NCI-H1417 treated with DMSO at 0.1 percent for 48 hours (cell line): ENCODE data around the gene SLC12A2.

Experiments
- DNase-seq: peaks from one replicate; lab custom pipeline; 2025; lab: John Stamatoyannopoulos, UW

Gene SLC12A2

DNA sequence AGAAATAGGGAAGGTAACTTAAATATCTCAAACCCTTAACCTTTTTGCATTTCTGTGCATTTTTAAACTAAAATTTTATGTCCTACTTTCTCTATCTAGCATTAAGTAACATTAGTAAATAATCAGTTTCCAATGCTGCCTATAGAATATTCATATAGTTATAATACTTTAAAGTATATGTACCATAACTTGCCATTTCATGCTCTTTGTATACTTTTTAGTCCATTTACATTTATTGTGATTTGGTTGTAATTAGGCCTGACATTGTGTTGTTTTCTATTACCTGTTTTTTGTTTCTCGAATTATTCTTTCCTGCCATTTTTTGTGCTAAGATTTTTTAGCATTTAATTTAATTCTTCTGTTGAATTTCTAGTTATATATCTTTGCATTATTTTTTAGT, 13.7 kb downstream of the SLC12A2 start:
- DNase-seq = no peak

DNA sequence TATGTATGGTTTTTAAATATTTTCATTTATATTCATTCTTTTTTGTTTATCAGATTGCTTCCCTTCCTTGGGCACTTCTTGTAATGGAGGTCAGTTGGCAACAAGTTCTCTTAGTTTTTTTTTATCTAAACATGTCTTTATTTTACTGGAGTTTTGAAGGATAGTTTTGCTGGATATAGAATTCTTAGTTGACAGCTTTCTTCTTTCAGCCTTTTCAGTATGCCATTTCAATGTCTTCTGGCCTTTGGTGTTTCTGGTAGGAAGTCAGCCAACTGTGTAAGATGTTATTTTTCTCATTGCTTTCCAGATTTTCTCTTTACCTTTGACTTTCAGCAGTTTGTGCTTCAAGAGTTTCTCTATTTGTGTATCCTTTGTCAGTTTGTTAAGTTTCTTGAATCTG, 14.2 kb downstream of the SLC12A2 start:
- DNase-seq = no peak

DNA sequence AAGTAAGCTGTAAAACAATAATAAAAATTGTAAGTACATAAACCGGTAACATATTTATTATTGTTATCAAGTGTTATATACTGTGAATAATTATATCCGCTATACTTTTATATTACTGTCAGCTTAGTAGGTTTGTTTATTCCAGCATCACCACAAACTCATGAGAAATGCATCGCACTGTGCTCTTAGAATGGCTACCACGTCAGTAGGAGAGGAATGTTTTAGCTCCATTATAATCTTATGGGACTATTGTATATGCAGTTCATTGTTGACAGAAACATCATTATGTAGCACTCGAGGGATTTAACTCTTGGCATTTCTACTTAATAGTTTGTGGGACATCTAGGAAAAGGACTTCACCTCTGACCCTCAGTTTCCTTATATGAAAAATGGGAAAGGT, 16.4 kb downstream of the SLC12A2 start:
- DNase-seq = no peak

DNA sequence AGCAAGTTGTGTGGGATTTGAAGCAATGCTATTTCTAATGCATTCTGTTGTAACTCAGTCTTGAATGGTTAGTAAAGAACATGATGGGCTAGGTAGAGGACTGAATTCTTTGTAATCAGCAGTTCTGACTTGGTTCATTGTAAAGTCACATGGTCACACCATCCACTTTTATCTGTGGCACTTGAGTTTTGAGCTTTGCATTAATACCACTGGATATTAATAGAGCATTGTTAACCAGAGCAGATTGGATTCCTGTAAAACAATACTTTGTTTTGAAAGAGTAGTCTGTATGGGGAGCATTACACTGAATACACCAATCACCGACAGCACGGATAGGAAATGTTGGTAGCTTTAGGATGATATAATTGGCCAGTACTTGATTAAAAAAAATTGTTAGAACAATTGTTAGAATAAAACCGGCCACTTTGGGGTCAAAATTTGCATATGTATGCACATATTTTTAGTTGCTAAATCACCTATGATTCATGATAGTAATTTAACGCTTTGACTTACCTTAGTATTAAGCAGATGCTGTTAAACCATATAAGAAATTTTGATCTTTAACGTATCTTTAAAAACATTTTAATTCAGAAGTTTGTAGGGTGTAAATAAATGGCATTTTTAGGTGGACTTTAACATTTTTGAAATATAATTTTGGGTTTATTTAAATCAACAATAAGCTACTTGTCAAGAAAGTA, 17.4 kb downstream of the SLC12A2 start:
- DNase-seq = no peak

DNA sequence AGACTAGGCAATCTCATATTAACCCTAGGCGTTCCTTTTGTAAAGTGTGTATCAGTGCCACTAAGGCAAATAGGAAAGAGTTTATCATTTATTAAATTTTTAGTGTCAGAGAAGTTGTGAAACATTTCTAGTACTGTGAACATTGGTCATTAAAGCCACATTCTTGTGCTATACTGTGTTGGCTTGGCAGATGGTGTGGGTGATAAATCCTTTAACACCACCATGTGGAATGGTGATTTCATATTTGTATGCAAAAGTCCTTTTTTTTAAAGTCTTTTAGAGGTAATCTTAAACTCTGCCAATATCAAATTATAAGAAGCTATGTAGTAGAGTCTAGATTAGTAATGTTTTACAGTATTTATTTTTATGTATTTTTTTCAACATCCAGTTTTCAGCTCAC, 18.1 kb downstream of the SLC12A2 start:
- DNase-seq = no peak

DNA sequence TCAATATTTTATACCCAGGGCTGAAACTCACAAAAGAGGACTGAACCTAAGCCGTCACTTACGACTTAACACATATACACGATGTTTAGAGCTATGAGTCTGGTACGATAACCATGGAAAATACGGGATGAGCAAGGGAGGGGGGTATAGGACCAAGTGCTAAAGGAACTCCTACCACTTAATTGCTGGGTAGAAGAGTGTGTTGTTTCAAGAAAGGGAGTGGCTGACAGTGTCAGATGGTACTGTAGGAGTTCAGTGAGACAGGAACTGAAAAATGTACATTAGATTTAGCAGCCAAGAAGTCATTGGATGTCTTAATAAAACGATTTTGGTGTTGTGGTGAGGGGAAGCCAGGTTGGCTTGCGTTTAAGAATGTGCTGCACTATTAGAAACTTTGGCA, 21.6 kb downstream of the SLC12A2 start:
- no peak for DNase-seq

DNA sequence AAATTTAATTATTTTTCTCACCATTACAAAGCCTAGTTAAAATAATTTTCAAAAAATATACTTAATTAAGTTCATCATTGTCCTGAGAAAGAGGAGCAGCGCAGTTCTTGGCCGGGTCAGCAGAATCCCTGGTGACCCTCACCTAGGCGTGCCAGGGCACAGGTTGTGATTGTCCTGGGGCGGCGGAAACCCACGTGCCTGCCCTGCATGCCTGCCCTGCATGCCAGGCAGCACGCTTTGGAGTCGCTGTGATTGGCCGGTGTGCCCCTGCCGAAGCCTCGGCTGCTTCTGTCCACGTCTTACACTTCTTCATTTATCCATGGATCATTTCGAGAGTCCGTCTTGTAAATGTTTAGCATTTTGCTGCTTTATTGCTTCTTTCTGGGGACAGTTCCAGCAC, 25.6 kb downstream of the SLC12A2 start:
- no peak for DNase-seq

DNA sequence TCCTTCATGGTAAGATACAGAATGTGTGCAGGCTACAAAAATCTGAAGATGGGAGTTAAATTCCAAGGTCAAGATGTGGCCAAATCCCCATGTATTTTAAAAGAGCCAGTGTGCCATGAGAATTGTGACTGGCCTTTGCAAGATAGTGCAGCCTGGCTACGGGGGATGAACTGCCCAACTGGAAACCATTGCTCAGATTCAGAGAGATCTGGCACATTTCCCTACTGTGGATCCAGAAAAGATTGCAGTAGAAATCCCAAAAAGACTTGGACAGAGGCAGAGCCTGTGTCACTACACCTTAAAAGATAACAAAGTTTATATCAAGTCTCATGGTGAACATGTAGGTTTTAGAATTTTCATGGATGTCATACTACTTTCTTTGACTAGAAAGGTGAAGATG, 26.2 kb downstream of the SLC12A2 start:
- no peak for DNase-seq

DNA sequence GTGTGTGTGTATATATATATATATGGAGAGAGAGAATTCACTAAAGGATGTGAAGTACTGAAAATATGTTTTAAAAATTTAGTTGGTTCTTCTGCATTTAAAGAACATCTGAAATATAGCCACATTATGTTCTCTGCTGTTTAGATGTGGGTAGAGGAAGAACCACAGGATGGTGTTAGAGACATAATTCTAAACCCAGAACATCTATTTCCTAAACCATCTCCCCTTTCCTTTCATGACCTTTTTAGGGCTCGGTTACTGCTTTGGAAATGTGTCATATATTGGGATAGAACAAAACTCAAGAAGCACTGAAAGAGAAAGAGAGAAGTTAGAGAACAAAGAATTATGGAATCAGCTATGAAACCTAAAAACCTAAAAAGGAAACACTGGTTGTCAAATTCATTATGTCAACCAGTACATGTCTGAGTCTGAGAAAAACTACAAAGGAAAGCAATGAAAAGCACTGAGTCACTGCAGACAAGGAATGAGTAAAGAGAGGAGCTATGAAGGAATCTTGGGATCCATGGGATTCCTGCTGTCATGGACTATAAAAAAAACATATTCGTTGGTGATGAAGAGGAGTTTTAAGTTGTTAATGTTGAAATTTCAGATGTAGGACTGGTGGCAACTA, 28.4 kb downstream of the SLC12A2 start:
- DNase-seq = no peak

DNA sequence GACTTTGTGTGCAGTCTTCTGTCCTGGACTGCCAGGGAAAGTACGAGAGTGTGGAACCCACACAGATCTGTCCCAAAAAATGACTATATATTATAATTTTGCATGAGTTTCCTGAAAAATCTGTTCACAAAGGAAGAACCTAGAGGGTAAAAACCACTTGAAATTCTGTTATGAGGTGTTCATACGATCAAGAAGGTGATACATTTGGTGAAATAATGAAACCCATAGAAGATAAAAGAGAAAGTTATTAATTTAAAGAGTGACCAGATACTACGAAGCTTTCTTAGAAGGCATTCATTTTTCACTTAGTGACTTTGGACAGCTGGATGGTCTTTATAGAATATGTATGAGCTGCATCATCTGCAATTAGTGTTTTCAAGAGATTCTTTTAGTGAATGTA, 32.9 kb downstream of the SLC12A2 start:
- DNase-seq = no peak

DNA sequence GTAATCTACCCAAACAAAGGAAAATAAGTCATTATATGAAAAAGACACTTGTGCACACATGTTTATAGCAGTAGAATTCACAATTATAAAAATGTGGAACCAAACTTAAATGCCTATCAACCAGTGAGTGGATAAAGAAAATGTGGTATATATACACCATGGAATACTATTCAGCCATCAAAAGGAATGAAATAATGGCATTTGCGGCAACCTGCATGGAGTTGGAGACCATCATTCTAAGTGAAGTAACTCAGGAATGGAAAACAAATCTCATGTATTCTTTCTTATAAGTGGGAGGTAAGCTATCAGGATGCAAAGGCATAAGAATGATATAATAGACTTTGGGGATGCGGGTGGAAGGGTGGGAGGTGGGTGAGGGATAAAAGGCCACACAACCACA, 34.6 kb downstream of the SLC12A2 start:
- no peak for DNase-seq

DNA sequence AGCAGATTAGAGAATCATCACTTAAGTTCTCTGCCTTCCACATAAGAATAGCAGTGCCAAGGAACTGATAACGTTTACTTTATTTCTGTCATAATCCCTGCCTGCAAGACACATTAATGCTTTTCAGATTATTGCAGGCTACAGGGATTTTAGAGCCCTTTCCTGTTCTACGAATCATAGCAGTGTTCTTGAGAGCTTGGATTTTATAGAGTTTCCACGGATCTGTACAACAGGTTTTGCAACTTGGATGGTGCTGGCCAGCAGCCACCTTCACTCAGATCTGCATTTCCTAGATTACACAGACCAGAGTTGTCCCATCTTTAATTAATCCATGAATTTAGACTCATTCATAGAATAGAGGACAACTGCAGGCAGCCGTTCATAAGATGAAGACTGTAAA, 38.1 kb downstream of the SLC12A2 start:
- DNase-seq = no peak

DNA sequence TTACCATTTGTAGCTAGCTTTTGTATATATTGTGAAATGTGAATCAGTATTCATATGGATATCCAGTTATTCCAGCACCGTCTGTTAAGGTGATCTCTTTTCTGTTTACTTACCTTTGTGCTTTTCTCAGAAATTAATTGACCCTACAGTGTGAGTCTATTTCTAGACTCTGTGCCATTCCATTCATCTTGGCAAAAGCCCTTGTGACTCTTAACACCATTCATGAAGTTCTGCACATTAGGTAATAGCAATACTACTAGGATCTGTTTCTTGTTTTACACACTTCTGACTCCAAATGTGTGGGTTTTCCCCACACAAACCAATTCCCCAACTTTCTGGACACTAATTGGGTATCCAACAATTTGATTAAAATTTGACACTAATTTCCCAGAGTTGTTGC, 40.4 kb downstream of the SLC12A2 start:
- DNase-seq = no peak

DNA sequence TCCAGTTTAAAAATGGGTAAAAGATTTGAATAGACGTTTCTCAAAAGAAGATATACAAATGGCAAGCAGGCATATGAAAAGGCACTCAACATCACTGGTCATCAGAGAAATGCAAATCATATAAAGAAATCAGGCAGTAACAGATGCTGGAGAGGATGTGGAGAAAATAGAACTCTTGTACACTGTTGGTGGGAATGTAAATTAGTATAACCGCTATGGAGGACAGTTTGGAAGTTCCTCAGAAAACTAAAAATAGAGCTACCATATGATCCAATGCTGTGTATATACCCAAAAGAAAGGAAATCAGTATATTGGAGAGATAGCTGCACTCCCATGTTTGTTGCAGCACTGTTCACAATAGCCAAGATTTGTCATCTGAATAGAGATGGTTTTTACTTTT, 42.7 kb downstream of the SLC12A2 start:
- DNase-seq = no peak

DNA sequence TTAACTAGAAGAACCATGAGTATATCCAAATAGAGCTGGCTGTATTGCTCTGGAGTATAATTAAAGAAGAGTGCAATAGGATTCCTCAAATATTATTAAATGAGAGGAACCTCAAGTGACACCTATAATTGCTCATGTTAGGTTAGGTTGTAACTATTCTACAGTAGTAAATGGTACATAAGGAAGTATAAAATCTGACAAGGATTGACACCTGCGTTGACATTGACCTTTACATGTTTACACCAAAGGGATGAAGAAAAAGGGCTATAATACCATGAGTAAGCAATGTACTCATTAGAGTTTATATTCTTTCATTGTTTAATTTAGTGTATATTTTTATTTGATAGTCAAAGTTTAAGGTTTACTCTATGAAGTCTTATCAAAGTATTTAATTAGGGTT, 48.9 kb downstream of the SLC12A2 start:
- DNase-seq = no peak

DNA sequence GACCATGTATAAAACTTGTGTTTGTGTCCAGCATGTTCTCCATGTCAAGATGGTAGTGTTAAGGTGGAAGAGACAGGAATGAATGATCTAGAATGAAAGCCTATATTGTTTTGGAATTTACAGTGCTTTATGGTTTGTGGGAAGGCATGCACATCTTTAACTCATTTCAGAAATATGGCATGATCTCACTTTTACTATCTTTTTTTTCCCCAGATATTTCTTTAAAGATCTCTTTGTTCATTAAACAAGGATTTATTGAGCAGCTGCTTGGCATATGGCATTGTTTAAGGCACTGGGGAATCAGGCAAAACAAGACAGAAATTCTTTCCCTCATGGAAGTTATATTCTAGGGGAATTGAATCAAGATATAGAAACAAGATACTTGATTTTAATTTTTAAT, 51.7 kb downstream of the SLC12A2 start:
- no peak for DNase-seq

DNA sequence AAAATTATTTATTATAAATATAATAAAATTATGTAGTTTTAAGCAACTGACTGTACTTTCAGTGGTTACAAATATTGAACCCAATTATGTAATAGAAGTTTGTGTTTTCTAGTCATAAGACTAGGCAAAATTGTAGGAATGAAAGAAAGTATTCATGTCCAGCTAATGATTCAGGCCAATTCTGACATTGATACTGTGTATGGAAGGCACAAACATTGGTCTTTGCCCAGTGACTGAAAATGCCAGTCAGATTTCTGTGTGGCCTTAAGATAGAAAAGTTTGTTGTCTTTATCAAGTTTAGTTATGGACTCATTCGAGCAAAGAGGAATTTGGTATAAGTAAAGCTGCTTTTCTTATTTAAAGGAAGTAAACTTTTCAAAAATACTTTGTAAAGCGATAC, 60.3 kb downstream of the SLC12A2 start:
- DNase-seq = no peak

DNA sequence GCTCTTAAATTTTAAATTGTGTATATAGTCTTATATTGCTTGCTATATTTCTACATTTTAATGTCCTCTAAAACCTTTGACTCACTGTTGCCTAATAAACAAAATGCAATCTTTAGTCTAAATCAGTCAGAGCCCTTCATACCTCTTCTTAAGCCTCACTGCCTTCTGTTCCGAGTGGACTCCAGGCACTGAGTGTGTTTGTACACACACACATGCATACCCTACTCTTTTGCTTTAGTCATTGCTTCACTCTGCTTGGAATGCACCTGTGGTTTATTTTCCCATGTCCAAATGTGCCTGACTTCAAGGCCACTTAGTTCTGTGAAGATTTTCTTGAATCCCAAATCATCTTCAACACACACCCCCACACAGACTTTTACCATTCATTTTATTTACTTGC, 60.9 kb downstream of the SLC12A2 start:
- DNase-seq = no peak

DNA sequence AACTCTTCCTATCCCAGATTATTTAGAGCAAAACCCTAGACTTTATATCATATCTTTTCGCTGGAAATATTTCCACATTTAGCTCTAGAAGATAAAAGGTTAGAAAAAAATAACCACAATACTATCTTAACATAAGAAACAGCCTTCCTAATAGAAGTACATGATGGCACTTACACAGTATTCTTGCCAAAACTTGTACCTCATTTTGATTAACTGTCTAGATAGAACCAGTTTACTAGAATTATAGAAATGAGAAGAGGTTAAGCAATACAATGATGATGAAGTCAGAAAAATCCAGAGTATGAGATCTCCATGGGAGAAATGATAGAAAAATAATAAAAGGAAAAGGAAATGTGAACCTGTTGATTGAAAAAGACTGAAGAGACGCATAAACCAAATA, 63.1 kb downstream of the SLC12A2 start:
- DNase-seq = no peak

DNA sequence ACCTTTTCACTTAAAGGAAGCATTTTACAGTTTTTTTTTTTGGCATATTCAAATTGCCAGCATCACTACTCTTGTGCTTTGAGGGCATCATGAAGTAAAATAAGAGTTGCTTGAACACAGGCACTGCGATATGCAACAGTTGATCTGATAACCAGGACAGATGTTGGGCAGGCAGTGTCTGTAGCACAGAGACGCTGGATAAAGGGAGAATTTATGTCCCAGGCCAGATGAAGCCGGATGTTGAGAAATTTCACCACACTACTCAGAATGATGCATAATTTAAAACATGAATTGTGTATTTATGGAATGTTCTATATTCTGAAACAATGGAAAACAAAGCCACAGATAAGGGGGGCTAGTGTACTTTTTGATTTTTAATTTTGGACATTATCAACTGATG, 71.4 kb downstream of the SLC12A2 start:
- DNase-seq = no peak

DNA sequence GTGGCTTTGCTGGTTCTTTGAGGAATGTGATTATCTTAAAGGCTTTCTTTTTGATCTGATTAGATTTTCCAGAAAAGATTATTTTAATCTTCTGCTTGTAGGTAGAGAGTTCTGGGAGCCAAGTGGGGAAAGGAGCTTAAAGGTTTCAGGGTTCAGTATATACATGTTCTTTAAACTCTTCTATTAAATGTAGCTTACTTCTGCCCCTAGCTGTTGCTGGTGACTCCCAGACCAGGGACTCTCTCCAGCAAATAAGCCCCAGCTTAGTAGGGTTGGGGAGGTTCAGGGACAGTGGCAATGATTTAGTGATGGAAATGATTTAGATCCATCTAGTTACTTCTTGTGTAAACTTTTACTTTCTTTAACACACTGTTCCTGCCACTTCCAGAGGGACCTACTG, 72.2 kb downstream of the SLC12A2 start:
- DNase-seq = no peak

DNA sequence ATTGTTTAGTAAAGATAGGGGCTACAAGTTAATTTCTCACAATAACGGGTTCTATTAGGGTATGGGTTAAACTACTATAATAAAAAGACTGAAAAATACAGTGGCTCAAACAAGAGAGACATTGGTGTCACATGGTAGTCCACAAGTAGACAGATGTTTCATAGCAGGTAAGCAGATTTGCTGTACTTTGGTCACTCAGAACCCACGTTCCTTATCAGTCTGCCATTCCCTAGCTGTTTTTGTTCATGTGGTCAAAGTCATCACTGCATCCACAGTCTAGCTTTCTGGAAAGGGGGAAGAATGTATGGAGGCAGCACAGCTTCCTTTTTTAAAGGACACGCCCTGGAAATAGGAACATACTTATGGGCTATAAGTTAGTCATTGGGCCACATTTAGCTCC, 73.0 kb downstream of the SLC12A2 start:
- no peak for DNase-seq

DNA sequence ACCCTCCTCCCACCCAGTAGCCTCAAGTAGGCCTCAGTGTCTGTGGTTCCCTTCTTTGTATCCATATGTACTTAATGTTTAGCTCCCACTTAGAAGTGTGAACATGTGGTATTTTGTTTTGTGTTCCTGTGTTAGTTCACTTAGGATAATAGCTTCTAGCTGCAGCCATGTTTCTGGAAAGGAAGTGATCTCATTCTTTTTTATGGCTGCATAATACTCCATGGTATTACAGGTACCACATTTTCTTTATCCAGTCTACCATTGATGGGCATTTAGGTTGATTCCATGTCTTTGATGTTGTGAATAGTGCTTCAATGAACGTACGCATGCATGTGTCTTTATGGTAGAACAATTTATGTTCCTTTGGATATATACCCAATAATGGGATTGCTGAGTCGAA, 74.8 kb downstream of the SLC12A2 start:
- DNase-seq = no peak

DNA sequence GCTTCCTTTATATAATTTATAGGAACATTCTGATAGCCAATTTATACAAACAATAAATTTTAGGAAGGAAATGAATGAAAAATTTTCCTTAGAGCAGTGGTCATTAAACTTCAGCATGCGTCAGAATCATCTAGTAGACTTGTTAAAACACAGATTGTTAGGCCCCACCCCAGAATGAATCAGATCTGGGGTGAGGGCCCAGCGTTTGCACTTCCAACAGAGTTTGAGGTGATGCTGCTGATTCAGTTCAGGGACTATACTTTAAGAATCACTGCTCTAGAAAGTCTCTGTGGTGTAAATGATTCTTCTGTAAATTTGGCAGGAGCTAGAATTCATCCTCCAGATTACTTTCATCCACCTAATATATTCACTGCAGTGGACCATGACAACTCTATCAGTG, 80.4 kb downstream of the SLC12A2 start:
- no peak for DNase-seq
